Glutamatergic neuron (in vitro differentiated cells): Measurements from ENCODE around the gene SLC49A3. TPM values are rescaled to one million over a fixed set of nuclear protein-coding genes. Genes with fewer than 3 reads are reported as not detected.

Source experiments
- DNase-seq: peaks from one replicate; pipeline ENCODE4 v3.0.0; 2022
- H3K27ac Mint-ChIP-seq: one replicate; pipeline ENCODE4 v1.8.0; 2020; ENCODE audit warnings: mild to moderate bottlenecking, mixed read lengths, inconsistent platforms; ENCODE audit not compliant: unreplicated experiment
- H3K27me3 Mint-ChIP-seq: one replicate; pipeline ENCODE4 v1.8.0; 2020; ENCODE audit warnings: mild to moderate bottlenecking, moderate library complexity, mixed read lengths, inconsistent platforms; ENCODE audit not compliant: unreplicated experiment
- H3K36me3 Mint-ChIP-seq: one replicate; pipeline ENCODE4 v1.8.0; 2020; ENCODE audit warnings: mild to moderate bottlenecking, mixed read lengths, inconsistent platforms; ENCODE audit not compliant: unreplicated experiment
- H3K4me1 Mint-ChIP-seq: one replicate; pipeline ENCODE4 v1.8.0; 2020; ENCODE audit warnings: mild to moderate bottlenecking, low read depth, mixed read lengths, inconsistent platforms; ENCODE audit not compliant: unreplicated experiment
- H3K4me3 Mint-ChIP-seq: one replicate; pipeline ENCODE4 v1.8.0; 2020; ENCODE audit warnings: mild to moderate bottlenecking, mixed read lengths, inconsistent platforms; ENCODE audit not compliant: unreplicated experiment
- H3K9me3 Mint-ChIP-seq: one replicate; pipeline ENCODE4 v1.8.0; 2020; ENCODE audit warnings: mild to moderate bottlenecking, moderate library complexity, mixed read lengths, inconsistent platforms; ENCODE audit not compliant: unreplicated experiment
- CTCF ChIP-seq: fragments of 200-600 bp; sonication (generic); IDR thresholded peaks from one replicate; pipeline ENCODE4 v1.5.0; 2021; ENCODE audit not compliant: partially characterized antibody, unreplicated experiment
- total RNA-seq: library from RNA; stranded (reverse); fragmentation: NEBNext Ultra II Directional; extraction: Animal tissue kit (Norgen Biotek cat#: 25700); gene quantifications from one replicate; pipeline ENCODE4 v1.2.1, GENCODE V29; 2021; ENCODE audit not compliant: unreplicated experiment

SLC49A3 gene
- total RNA-seq, 1 donor from 2014 or later: not detected

GRCh38 chr4:685679-686412, 3.1 kb downstream of the SLC49A3 start:
- H3K27ac Mint-ChIP-seq: no peak overlapping the region
- peaks cover 15% of the 10 kb centered on the region for H3K27me3 Mint-ChIP-seq
- TF ChIP-seq CTCF: no peak
- no peak for DNase-seq
- peaks cover 4% of the 10 kb centered on the region for H3K9me3 Mint-ChIP-seq
- no peaks in the 10 kb centered on the region for H3K4me1 Mint-ChIP-seq
- peaks cover 5% of the 10 kb centered on the region for H3K36me3 Mint-ChIP-seq
- H3K4me3 Mint-ChIP-seq: no peak overlapping the region

GRCh38 chr4:684623-685327, 4.2 kb downstream of the SLC49A3 start:
- peaks cover 5% of the 10 kb centered on the region for H3K36me3 Mint-ChIP-seq
- H3K4me1 Mint-ChIP-seq: peaks cover 1% of the 10 kb centered on the region
- H3K27me3 Mint-ChIP-seq: peaks cover 15% of the 10 kb centered on the region
- H3K4me3 Mint-ChIP-seq: no peak overlapping the region
- TF ChIP-seq CTCF: no peak
- peak; percentile 28 for DNase-seq
- H3K27ac Mint-ChIP-seq: no peak overlapping the region
- H3K9me3 Mint-ChIP-seq: peaks cover 4% of the 10 kb centered on the region

GRCh38 chr4:683982-684622, 4.8 kb downstream of the SLC49A3 start:
- peaks cover 14% of the 10 kb centered on the region for H3K27me3 Mint-ChIP-seq
- H3K4me3 Mint-ChIP-seq: no peak overlapping the region
- peak; percentile 85 for TF ChIP-seq CTCF
- H3K27ac Mint-ChIP-seq: no peak overlapping the region
- H3K4me1 Mint-ChIP-seq: peaks cover 1% of the 10 kb centered on the region
- DNase-seq: peak; percentile 74
- peaks cover 4% of the 10 kb centered on the region for H3K9me3 Mint-ChIP-seq
- H3K36me3 Mint-ChIP-seq: peaks cover 5% of the 10 kb centered on the region

- peaks cover 4% of the 10 kb centered on the region for H3K9me3 Mint-ChIP-seq
- peaks cover 14% of the 10 kb centered on the region for H3K27me3 Mint-ChIP-seq
- TF ChIP-seq CTCF: no peak
- H3K4me3 Mint-ChIP-seq: no peak overlapping the region
- H3K4me1 Mint-ChIP-seq: peaks cover 1% of the 10 kb centered on the region
- no peak overlapping the region for H3K27ac Mint-ChIP-seq
- no peak for DNase-seq
- H3K36me3 Mint-ChIP-seq: peaks cover 5% of the 10 kb centered on the region
Observed at GRCh38 chr4:683247-683897, 5.6 kb downstream of the SLC49A3 start.
